Myocyte (in vitro differentiated cells): Measurements from ENCODE around the gene IMMP2L. TPM values are rescaled to one million over a fixed set of nuclear protein-coding genes. Genes with fewer than 3 reads are reported as not detected.

Experiments
- DNase-seq: peaks from one replicate; pipeline ENCODE4 v3.0.0-alpha.2; 2012; ENCODE audit warnings: low read depth
- total RNA-seq: library from RNA; depleted of rRNA; stranded (reverse); fragments of >200 nt; gene quantifications from 2 replicates; pipeline ENCODE4 v1.2.3, GENCODE V29; 2014

Gene IMMP2L
- total RNA-seq, 1 donor from 2014 or later: 12.8 TPM

DNA sequence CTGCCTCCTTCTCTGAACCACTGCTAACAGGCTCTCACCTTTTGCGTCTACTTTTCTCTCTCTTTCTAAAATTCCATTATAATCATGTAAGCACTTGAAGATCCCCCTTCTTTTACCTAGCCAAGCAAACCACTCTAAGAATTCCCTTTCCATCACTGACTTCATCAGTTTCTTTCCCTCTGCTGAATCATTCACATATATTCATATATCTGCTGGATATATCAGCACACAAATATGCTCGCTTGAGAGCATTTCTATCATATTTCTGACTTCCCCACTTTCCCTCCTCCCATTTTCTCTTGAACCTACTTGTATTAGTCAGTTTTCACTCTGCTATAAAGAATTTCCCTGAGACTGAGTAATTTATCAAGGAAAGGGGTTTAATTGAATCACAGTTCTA lies 555.6 kb downstream of the IMMP2L start:
- DNase-seq: no peak

DNA sequence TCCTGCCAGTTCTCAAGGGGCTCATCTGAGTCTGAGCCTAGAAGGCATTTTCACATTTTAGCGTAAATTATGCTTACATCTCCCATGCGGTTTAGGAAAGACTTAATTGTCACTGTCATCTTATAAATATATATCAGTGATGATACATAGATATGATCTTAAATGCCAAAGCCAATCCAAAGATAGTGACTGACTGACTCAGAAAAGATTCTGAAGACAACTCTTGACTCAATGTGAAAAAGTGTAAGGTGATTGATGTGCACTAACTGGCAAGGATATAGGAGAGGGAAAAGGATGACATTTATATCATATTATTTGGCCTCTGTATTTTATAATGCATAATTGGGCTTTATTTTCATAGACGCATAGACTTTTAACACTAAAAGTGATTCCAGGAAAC lies 556.3 kb downstream of the IMMP2L start:
- no peak for DNase-seq

DNA sequence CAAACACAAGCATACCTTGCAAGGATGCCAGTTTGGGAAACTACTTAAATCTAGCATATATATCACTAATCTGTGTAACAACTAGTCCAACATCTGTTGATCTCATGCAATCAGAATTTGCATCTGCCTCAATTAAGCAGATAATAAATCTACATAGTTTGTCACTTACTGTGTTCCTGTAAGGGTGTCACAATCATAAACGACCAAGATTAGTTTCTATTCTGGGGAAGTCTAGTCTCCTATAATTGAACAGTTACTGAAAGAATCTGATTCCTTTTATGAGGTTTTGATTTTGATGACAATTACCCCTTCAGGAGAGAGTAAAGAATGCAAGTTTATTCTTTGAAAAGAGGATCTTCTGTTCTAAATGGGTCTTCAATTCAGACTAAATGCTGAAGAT lies 556.8 kb downstream of the IMMP2L start:
- no peak for DNase-seq

DNA sequence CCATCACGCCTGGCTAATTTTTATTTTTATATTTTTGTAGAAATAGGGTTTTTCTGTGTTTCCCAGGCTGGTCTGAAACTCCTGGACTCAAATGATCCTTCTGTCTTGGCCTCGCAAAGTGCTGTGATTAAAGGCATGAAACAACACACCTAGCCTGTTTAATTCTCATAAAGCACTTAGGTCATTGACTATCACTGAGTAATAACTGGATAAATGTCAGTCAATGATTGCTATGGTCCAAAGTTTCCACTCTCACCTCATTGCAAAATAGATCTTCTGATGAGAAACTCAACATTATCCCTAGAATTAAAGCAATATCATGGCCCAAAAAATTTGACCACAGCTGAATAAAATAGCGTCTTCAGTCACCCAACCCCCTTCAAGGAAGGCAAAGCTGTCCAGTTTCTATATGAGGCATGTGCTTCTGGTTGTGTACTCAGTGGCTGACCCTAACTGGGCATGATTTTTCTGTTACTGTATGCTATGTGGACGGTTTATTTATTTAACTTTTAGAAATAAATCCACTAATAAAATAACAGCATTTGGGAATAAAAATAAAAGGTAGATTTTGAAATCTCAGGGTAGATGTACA lies 557.9 kb downstream of the IMMP2L start:
- DNase-seq: no peak

DNA sequence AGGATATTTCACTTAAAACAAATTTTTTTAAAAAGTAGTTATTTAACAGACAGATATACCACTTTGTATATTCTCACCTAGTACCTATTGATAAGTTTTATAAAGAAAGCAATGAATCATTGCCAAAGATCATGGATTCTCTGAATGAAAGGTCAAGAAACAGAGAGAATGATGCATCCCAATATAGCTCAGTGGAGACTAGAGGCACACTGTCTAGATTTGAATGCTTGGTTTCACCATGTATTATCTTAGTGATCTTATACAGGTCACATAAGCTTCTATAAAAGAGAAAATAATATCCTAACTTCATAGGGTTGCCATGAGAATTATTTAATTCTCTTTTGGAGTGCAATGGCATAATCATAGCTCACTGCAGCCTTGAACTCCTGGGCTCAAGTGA lies 558.4 kb downstream of the IMMP2L start:
- no peak for DNase-seq

DNA sequence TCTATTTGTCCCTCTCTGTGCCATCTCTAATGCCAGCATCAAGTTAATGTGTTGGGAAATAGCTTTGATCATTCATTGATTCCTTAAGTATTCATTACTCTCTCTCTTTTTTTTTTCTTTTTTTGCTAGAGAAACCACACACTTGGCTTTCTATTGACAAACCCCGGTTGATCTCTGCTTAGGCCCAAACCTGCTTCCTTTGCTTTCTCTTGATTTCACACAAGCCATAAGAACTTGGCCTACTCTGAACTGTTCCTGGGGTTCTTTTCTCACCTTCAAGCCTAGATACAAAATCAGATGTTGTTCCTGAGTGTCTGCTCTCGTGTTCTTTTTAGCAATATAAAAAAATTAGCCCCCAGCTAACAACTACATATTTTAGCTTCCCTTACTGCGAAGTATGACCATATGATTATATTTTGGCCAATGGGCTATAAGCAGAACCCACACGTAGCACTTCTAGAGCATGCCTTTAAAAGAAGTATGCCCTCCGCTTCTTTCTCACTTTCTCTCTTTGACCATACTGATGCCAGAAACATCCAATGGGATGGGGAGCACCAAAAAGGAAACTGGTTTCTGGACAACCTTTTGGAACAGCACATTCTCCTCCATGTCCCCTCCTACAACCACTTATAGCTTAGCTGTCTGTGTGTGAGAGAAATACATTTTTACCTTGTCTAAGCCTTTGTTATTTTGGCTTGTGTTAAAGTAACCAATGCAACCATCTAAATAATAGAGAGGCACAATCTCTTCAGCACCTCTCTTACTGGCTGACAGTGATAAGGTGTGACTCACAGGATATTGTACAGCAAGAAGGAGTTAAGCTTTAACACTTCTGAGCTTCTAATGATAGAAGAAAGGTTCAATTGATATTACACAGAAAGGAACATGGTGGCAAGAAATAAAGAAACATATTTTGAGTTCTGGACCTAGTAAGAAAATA lies 568.0 kb downstream of the IMMP2L start:
- no peak for DNase-seq

DNA sequence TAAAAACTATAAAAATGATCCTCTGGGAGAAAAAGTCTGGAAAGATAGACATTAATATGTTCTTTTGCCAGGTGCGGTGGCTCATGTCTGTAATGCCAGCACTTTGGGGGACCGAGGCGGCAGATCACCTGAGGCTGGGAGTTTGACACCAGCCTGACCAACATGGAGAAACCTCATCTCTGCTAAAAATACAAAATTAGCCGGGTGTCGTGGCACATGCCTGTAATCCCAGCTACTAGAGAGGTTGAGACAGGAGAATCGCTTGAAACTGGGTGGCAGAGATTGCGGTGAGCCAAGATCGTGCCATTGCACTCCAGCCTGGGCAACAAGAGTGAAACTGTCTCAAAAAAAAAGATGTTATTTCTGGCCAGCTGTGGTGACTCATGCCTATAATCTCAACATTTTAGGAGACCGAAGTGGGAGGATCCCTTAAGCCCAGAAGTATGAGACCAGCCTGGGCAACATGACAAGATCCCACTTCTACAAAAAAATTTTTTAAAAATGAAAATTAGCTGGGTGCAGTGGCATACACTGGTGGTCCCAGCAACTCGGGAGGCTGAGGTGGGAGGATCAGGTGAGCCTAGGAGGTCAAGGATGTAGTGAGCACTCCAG lies 573.3 kb downstream of the IMMP2L start:
- no peak for DNase-seq

DNA sequence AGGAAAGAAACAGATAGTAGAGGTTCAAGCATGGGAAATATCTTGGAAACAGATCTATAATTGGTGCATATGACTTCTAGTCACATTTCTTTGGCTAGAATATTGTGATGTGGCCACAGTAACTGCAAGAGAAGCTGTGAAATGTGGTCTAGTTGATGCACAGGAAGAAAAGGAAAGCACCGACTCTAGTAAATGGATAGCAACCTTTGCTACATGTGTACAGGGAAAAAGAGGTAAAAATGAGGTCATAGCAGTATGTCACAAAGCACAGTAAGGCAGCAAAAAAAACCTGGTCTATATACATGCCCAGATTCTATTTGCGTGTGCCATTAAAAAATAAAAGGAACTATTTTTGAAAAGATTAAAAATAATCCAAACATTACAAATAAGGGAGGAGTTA lies 573.9 kb downstream of the IMMP2L start:
- no peak for DNase-seq

DNA sequence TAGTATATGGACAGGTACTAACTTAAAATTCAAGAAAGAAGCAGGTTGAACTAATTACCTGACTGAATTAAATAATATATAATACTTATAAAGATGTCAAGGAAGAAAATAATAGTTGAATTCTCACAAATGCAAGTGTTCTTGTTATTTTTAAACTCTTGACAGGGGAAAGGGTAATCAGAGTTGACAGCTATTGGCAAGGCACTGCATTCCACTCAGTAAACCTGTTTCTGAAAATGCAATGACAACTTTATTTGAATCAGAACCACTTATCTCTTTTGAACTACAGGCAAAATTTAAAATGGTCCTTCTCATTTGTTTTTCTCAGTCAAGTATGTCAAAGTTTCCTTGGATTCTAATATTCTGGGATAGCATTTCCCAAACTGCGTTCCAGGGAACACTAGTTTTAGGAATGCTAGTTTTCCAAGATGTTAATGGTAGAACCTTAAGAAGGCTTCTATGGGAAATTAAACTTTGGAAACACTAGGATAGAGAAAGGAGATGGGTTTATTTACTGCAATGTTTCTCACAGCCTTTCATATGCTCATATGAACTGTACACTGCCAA lies 575.1 kb downstream of the IMMP2L start:
- DNase-seq: no peak

DNA sequence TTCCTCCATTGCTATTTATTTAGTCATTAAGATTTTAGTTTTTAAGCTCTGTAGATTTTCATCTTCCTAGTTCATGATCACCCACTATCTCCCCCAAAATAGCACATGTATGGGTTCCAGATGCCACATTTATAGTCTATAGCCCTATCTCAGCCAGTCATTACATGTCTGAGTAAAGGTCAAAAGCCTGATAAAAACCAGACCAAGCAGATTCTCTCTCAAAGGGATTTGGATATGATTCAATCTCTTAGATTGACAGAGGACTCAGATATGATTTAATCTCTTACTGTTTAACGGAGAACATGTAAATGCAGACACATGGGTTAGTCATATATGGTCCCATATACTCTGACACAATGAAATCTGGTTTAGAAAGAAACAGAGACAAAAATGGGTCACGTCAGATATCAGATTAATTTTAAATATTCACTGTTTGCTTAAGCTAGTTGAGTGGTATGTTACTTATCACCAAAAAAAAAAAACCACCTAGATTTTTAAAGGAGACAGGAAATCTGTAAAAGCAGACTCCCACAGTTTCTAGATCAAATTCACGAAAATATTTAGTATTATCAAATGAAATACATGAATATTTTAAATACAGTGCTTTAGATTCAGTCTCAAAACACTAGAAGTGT lies 578.4 kb downstream of the IMMP2L start:
- DNase-seq: no peak

DNA sequence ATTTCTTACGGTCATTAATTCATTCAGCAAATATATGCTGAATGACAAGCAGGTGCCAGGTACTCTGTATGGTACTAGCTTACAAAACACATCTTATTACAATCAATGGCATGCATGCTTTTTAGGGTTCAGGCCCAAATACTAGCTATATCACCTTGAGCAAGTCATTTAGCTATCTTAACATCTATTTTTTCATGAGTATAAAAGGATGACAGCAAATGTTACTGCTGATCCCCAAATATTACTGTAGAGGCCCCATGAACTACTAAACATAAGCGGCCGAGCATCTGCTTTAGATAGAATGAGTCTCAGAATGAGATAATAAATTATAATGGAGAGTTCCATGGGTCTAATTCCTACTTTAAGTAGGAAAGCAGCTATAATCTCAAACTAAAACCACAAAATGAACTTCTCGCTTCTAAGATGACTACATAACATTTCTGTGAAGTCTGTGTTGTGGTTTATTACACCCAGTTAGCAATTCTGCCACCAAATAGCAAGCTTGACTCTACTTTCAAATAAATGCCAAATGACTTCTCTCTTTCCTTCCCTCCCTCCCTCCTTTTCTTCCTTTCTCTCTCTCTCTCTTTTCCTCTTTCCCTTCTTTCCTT lies 585.1 kb downstream of the IMMP2L start:
- DNase-seq: peak; percentile 2

DNA sequence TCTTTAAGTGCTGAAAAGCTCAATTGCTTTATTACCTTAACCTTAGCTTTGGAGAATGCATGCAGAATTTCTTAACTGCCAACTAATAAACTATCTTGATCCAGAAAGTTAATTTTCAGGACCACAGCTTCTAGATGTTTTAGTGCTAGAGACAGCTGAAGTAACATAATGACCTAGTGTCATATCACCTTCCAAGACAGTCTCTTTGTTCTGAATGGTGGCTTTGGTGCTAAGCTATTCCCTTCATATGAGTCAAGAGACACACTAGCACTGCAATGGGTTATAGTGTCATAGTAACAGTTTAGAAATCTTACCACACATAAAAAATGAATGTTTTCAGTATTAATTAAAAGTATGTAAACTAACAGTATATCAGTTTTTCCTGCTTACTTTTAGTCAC lies 586.8 kb downstream of the IMMP2L start:
- peak; percentile 56 for DNase-seq

DNA sequence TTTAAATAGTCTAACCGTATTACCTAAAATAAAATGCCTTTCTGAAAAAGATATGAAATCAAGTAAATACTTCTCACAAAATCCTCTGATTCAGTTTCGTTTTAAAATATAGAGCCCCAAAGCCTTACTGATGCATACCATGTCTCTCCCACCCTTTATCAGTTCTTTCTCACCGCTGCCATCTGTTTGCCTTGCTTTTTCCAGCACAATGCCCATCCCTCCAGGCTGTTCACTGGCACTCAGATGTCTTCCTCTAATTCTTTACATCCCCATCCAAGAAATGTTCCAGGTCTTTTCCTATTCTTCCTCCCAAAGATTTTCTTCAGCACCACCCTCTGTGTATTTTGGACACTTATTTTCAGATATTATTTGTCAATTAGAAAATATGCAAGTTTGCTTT lies 587.9 kb downstream of the IMMP2L start:
- no peak for DNase-seq

DNA sequence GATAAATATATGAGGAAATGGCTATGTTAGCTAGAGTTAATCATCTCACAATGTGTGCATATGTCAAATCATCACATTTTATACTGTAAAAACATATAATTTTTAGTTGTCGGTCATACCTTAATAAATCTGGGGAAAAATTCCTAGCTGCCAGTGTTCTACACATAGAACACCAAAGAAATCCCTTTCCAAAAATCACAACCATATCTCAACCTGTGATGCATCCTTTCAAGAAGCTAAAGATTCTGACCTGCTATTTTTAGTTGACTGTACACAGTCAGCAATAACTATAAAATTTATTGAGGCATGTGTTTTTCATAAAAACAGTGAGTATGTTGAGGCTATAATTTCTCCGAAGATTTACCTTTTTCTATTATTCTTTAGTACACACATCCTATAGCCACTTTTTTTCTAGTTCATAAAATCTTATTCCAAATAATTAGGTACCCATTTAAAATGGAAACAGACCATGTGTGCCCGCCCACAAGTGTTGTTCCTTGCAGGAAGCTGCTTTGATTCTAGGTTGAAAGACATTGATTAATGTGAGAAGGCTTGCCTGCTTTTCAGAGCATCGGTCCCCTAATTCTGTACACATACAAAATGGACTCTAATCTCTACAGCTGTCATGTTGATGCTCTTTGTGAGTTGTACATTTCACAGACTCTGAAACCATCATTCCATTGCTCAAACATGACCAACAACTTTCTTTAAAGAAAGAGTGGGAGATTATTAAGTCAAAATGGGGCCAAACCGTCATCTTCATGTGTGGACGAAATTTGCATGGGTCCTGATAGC lies 588.9 kb downstream of the IMMP2L start:
- DNase-seq: no peak

DNA sequence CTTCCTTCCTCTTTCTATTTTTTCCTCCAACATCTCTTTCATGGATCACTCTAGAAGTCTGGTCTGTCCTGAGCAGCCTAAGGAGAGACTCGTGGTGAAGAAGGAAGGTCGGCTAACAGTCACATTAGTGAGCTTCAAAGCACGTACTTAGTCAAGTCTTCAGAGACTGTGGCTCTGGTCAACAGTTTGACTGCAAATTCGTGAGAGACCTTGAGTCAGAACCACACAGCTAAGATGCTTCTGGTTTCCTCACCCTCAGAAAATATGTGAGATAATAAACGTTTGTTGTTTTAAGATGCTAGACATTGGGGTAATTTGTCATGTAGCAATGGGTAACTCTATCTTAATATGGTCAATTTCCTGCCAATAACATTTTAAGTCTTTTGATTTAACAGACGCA lies 597.5 kb downstream of the IMMP2L start:
- no peak for DNase-seq

DNA sequence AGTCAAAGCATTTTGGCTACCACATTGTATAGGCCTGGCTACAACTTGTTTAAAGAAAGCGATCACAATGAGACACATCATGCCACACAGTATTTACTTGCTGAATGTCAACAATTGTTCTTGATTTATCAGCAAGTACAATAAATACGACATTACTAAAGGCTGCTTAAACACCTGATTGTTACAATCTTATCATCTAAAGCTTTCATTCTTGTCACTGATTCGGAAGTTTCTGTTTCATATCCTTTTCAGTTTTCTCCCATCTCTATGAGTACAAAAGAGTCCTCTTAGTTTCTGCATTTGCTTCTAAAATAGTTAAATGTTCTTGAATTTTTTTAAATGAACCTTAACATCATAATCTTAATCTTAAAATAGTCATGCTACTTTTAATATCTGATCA lies 599.5 kb downstream of the IMMP2L start:
- no peak for DNase-seq

DNA sequence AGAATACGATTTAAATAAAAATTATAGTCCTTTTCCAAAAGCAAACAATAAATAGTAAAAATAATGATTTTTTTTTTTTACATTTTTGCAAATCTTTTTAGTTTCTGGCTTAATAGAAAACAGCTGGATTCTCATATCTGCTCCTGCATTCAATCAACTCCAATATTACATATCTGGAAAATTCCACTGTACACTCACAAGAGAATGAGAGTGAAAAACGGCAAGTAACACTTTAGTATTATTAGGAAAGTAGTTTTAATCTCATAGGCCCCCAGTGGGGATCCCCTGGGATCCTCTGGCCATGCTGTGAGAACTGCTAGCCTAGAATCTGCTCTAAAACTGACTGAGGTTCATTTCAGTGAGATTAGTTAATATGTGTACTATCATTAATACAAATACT lies 599.9 kb downstream of the IMMP2L start:
- DNase-seq: no peak

DNA sequence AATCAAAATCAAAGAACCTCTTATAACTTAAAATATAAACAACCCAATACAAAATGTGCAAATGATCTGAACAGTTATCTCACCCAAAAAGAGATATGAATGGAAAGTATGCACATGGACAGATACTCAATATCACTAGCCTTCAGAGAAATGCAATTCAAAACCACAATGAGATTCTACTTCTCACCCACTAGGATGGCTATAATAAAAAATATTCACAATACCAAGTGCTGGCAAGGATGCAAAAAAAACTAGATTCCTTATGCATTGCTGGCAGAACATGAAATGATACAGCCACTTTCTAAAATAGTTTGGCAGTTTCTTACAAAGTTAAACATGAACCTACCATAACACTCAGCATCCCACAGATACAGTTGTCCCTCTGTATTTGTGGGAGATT lies 601.5 kb downstream of the IMMP2L start:
- no peak for DNase-seq

DNA sequence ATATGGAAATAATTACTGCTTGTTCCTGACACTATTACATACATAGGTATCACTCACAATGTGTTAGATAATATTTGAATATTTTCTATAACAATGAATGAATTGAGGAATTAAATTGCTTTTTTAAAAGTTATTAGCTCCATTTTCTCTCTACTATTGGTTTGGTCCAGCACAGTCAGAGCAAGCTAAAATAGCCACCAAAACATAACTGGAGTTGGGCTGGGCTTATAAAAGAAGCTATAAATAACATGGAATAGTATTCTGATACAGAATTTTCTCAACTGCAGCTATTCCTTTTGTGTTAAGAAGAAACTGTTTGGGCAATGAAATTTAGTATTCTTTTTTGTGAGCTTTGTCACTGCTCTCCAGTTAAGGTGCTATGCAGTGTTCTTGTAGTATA lies 614.0 kb downstream of the IMMP2L start:
- DNase-seq: peak; percentile 21

DNA sequence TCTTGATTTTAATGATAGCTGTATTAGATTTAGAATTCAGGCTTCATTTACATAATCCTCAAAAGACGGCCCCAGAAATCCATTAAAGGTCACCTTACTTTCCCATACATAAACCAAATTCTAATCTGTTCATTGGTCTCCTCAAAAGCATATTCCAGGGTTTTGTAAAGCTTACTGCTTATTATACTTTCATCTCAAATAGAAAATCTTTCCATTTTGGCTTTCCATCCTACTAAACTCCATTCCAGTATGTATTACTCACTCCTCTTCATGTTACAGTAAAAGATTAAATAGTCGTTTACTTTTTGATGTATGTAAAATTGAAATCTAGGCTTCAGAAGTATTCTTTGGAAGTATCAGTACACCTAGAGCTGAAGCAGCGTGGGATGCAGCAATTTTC lies 614.9 kb downstream of the IMMP2L start:
- no peak for DNase-seq
